HepG2 (cell line): ENCODE results near the gene SFTPB. TPM values are rescaled to one million over a fixed set of nuclear protein-coding genes. Genes with fewer than 3 reads are reported as not detected.

ENCODE experiments used
- BCL6 ChIP-seq: IDR thresholded peaks from 2 replicates; pipeline ENCODE4 v1.6.1; 2016; ENCODE audit warnings: missing genetic modification reagents, missing compliant biosample characterization
- CHCHD3 ChIP-seq: sonication (generic); formaldehyde crosslinking; IDR thresholded peaks from 2 replicates; pipeline ENCODE4 v1.8.0; 2022; ENCODE audit warnings: mild to moderate bottlenecking, missing genetic modification reagents, moderate library complexity
- FLYWCH1 ChIP-seq: sonication (generic); formaldehyde crosslinking; IDR thresholded peaks from 2 replicates; pipeline ENCODE4 v1.8.1; 2023; ENCODE audit warnings: mild to moderate bottlenecking, missing genetic modification reagents
- FOXC1 ChIP-seq: sonication (generic); formaldehyde crosslinking; IDR thresholded peaks from 2 replicates; pipeline ENCODE4 v1.8.0; 2022; ENCODE audit warnings: mild to moderate bottlenecking, missing genetic modification reagents, borderline replicate concordance
- GZF1 ChIP-seq: sonication (generic); formaldehyde crosslinking; IDR thresholded peaks from 2 replicates; pipeline ENCODE4 v1.5.1; 2020; ENCODE audit warnings: mild to moderate bottlenecking, missing genetic modification reagents
- KAT7 ChIP-seq: IDR thresholded peaks from 2 replicates; pipeline ENCODE4 v1.6.1; 2018; ENCODE audit warnings: borderline replicate concordance, missing compliant biosample characterization
- KLF12 ChIP-seq: sonication (generic); formaldehyde crosslinking; IDR thresholded peaks from 2 replicates; pipeline ENCODE4 v1.4.0; 2020; ENCODE audit warnings: missing genetic modification reagents, borderline replicate concordance
- LCORL ChIP-seq, 2 experiments: fragments of 450-650 bp in 1 of 2; sonication (generic) in 1 of 2; formaldehyde crosslinking in 1 of 2; IDR thresholded peaks; 2 replicates each; pipeline versions ENCODE4 v1.5.0 to v1.6.1; 2017 to 2020; ENCODE audit warnings: antibody characterized with exemption in 1 of 2, missing genetic modification reagents in 1 of 2
- MAZ ChIP-seq, 2 experiments: sonication (generic) in 1 of 2; formaldehyde crosslinking in 1 of 2; IDR thresholded peaks; 2 replicates each; pipeline versions ENCODE4 v1.5.0 to v1.6.1; 2012 to 2020; ENCODE audit warnings: low read depth in 2 of 2, mild to moderate bottlenecking in 2 of 2, borderline replicate concordance in 1 of 2, improper control_type of control experiment in 1 of 2, low read length in 1 of 2, missing genetic modification reagents in 1 of 2, moderate library complexity in 1 of 2
- MTF2 ChIP-seq: sonication (generic); formaldehyde crosslinking; IDR thresholded peaks from 2 replicates; pipeline ENCODE4 v1.5.0; 2020; ENCODE audit warnings: missing genetic modification reagents, borderline replicate concordance
- NR1H2 ChIP-seq: sonication (generic); formaldehyde crosslinking; IDR thresholded peaks from 2 replicates; pipeline ENCODE4 v1.8.1; 2022; ENCODE audit warnings: low read depth, missing genetic modification reagents, borderline replicate concordance
- NR2F2 ChIP-seq: IDR thresholded peaks from 2 replicates; pipeline ENCODE4 v1.6.1; 2012; ENCODE audit warnings: low read depth, inconsistent platforms, borderline replicate concordance
- NR3C1 ChIP-seq: sonication (generic); formaldehyde crosslinking; IDR thresholded peaks from 2 replicates; pipeline ENCODE4 v1.4.0; 2020; ENCODE audit warnings: missing genetic modification reagents
- POLR2AphosphoS2 ChIP-seq: IDR thresholded peaks from 2 replicates; pipeline ENCODE4 v1.6.1; 2011; ENCODE audit warnings: low read depth, low read length, improper control_type of control experiment
- PPARG ChIP-seq: conservative IDR thresholded peaks from 2 replicates; pipeline ENCODE4 v1.6.1; 2016; ENCODE audit warnings: missing biosample characterization, missing genetic modification reagents
- SALL2 ChIP-seq: sonication (generic); formaldehyde crosslinking; IDR thresholded peaks from 2 replicates; pipeline ENCODE4 v1.8.1; 2023; ENCODE audit warnings: mild to moderate bottlenecking, missing genetic modification reagents, inconsistent platforms
- SMARCC2 ChIP-seq: fragments of 450-650 bp; IDR thresholded peaks from 2 replicates; pipeline ENCODE4 v1.6.1; 2017; ENCODE audit warnings: antibody characterized with exemption, mild to moderate bottlenecking
- SP4 ChIP-seq: sonication (generic); formaldehyde crosslinking; IDR thresholded peaks from 2 replicates; pipeline ENCODE4 v1.8.1; 2023; ENCODE audit warnings: mild to moderate bottlenecking, missing genetic modification reagents
- TBL1XR1 ChIP-seq: fragments of 150-350 bp; IDR thresholded peaks from 2 replicates; pipeline ENCODE4 v1.6.1; 2014; ENCODE audit warnings: borderline replicate concordance, low read length; ENCODE audit not compliant: partially characterized antibody
- TEAD2 ChIP-seq: sonication (generic); formaldehyde crosslinking; IDR thresholded peaks from 2 replicates; pipeline ENCODE4 v1.9.0; 2021; ENCODE audit warnings: missing genetic modification reagents
- ZBTB21 ChIP-seq: sonication (generic); formaldehyde crosslinking; IDR thresholded peaks from 2 replicates; pipeline ENCODE4 v1.4.0; 2020; ENCODE audit warnings: missing genetic modification reagents
- ZEB1 ChIP-seq: IDR thresholded peaks from 2 replicates; pipeline ENCODE4 v1.6.1; 2012; ENCODE audit warnings: mild to moderate bottlenecking, low read depth, inconsistent platforms; ENCODE audit not compliant: insufficient replicate concordance
- ZFP62 ChIP-seq: sonication (generic); formaldehyde crosslinking; IDR thresholded peaks from 2 replicates; pipeline ENCODE4 v1.4.0; 2020; ENCODE audit warnings: missing genetic modification reagents
- ZNF124 ChIP-seq: sonication (generic); formaldehyde crosslinking; IDR thresholded peaks from 2 replicates; pipeline ENCODE4 v1.4.0; 2020; ENCODE audit warnings: missing genetic modification reagents
- ZNF331 ChIP-seq: sonication (generic); formaldehyde crosslinking; IDR thresholded peaks from 2 replicates; pipeline ENCODE4 v1.4.0; 2020; ENCODE audit warnings: missing genetic modification reagents
- ZNF543 ChIP-seq: sonication (generic); formaldehyde crosslinking; IDR thresholded peaks from 2 replicates; pipeline ENCODE4 v1.4.0; 2020; ENCODE audit warnings: mild to moderate bottlenecking, missing genetic modification reagents
- ZNF792 ChIP-seq: IDR thresholded peaks from 2 replicates; pipeline ENCODE4 v1.6.1; 2016
- polyA plus RNA-seq, 8 experiments: library from polyadenylated mRNA; depleted of rRNA in 3 of 8; stranded (reverse) in 7 of 8; unstranded in 1 of 8; fragments of >200 nt; fragmentation: Illumina TruSeq in 4 of 8; extraction: Trizol in 4 of 8; gene quantifications; 2 replicates each; pipeline versions ENCODE4 v1.2.1 to v1.2.3, GENCODE V29; 2011 to 2016; ENCODE audit warnings: low read depth in 4 of 8, missing spikeins in 1 of 8, mixed read lengths in 1 of 8; ENCODE audit not compliant: insufficient read depth in 1 of 8
- total RNA-seq, 5 experiments: library from RNA; depleted of rRNA; stranded (reverse); fragments of >200 nt; fragmentation: Illumina TruSeq; extraction: Trizol; gene quantifications; 2 replicates each; pipeline ENCODE4 v1.2.3, GENCODE V29; 2016; ENCODE audit warnings: low read depth in 1 of 5
- TF ChIP-seq, protein P1 (sequence below): sonication (generic); formaldehyde crosslinking; IDR thresholded peaks from 2 replicates; pipeline ENCODE4 v1.4.0; 2020; ENCODE audit warnings: missing genetic modification reagents, borderline replicate concordance

SFTPB gene
- total and polyA plus RNA-seq, 2 of the 13 experiments (the other 11 are each of a cell fraction or from before 2014, with no cell fraction given) = not detected

DNA sequence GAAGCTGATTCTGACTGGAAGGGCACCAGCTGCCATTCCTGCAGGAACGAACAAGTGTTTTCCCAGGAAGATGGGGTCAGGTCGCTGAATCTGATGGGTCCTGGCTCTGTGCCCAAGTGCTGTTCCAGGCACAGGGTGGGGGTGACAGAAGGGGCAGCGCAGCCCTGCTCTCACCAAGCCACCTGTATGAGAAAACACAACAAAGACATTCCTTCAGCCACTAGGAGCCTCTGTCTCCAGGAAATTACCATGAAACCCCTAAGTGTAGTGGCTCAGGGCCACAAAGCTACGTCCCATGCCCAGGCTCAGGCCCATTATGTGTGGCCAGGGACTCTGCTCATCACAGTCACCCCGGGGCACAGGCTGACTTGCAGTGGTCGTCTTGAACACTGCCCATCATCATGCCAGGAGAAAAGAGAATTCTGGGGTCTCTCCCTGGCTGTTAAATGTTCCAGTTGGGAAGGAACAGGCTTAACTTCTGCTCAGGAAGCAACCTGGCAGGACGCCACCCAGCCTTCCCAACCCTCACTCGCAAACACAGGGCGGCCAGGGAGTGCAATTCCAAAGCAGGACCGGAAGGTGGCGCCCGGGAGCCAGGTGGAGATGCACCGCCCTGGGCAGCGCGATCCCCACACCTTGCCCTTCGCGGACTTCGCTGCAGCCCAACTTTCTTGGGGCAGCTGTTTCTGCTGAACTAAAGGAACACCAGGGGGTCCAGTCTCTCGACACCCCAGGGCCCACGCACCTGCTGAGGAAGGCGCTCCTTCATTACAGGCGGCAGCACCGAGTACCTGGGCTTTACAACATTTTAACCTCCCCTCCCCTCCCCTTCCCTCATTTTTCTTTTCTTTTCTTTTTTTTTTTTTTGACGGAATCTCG is 11.0 kb upstream of the SFTPB start (continued):
- TF ChIP-seq TBL1XR1 = no peak
- no peak for TF ChIP-seq TEAD2 (CRISPR knock-in tag)
- no peak for TF ChIP-seq FLYWCH1 (CRISPR knock-in tag)
- no peak for TF ChIP-seq KAT7 (CRISPR knock-in tag)
- TF ChIP-seq PPARG (CRISPR knock-in tag) = no peak
- TF ChIP-seq POLR2AphosphoS2 = no peak
- TF ChIP-seq SMARCC2 = no peak
- no peak for TF ChIP-seq MTF2 (CRISPR knock-in tag)
- TF ChIP-seq SALL2 (CRISPR knock-in tag) = no peak
- no peak for TF ChIP-seq ZBTB21 (CRISPR knock-in tag)
- no peak for TF ChIP-seq ZNF124 (CRISPR knock-in tag)
- TF ChIP-seq ZNF792 = 0 out of 2 replicates have a peak, but pooled peaks have one; percentile 37
- no peak for TF ChIP-seq CHCHD3 (CRISPR knock-in tag)
- TF ChIP-seq GZF1 = no peak
- no peak for TF ChIP-seq ZFP62 (CRISPR knock-in tag)
- TF ChIP-seq LCORL (IDR thresholded peaks at IDR 0.05) = no peak
- no peak for TF ChIP-seq LCORL (CRISPR knock-in tag; IDR thresholded peaks at IDR 0.05)
- no peak for TF ChIP-seq KLF12 (CRISPR knock-in tag)
- TF ChIP-seq BCL6 (CRISPR knock-in tag) = peak; percentile 51; the same call in 1 of the 2 replicates
- no peak for TF ChIP-seq SP4
- no peak for TF ChIP-seq NR2F2
- TF ChIP-seq FOXC1 (CRISPR knock-in tag) = no peak
- no peak for TF ChIP-seq ZEB1
- TF ChIP-seq ZNF543 (CRISPR knock-in tag) = no peak
- peak; percentile 69; the same call in 1 of the 2 replicates for TF ChIP-seq ZNF331 (CRISPR knock-in tag)
- TF ChIP-seq NR3C1 = no peak
- no peak for TF ChIP-seq MAZ (IDR thresholded peaks at IDR 0.05; ENCODE audit: borderline replicate concordance, low read depth, low read length)
- peak; percentile 66 for TF ChIP-seq MAZ (CRISPR knock-in tag; IDR thresholded peaks at IDR 0.05; ENCODE audit: low read depth)
- TF ChIP-seq, protein P1, sequence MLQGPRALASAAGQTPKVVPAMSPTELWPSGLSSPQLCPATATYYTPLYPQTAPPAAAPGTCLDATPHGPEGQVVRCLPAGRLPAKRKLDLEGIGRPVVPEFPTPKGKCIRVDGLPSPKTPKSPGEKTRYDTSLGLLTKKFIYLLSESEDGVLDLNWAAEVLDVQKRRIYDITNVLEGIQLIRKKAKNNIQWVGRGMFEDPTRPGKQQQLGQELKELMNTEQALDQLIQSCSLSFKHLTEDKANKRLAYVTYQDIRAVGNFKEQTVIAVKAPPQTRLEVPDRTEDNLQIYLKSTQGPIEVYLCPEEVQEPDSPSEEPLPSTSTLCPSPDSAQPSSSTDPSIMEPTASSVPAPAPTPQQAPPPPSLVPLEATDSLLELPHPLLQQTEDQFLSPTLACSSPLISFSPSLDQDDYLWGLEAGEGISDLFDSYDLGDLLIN (CRISPR knock-in tag) = 0 out of 2 replicates have a peak, but pooled peaks have one; percentile 53
- TF ChIP-seq NR1H2 (CRISPR knock-in tag) = no peak
